GM12891 (cell line): ENCODE results near the gene SHKBP1.

Source experiments
- POLR2A ChIP-seq: IDR thresholded peaks from 2 replicates; pipeline ENCODE4 v1.6.1; 2011; ENCODE audit warnings: low read depth, low read length, control low read depth
- TAF1 ChIP-seq: IDR thresholded peaks from 2 replicates; pipeline ENCODE4 v1.6.1; 2011; ENCODE audit warnings: low read depth, low read length, control low read depth

- TF ChIP-seq POLR2A (no peak), TAF1 (no peak)
These were observed 5.8 kb downstream of the SHKBP1 start for GRCh38 chr19:40582467-40582866.
